ENCODE measurements around the gene GPER1.

Gene GPER1

GRCh38 chr7:1104516-1105179 lies 16.7 kb downstream of the GPER1 start:
- no peak for DNase-seq

- DNase-seq: no peak
Observed at GRCh38 chr7:1105189-1105588, 17.3 kb downstream of the GPER1 start.

GRCh38 chr7:1106063-1106792 lies 18.3 kb downstream of the GPER1 start:
- no peak for DNase-seq

- no peak for DNase-seq
Observed at GRCh38 chr7:1106793-1107421, 19.0 kb downstream of the GPER1 start.

- no peak for DNase-seq
Observed at GRCh38 chr7:1108264-1108920, 20.5 kb downstream of the GPER1 start.

- no peak for DNase-seq
Observed at GRCh38 chr7:1109581-1110310, 21.8 kb downstream of the GPER1 start.

- DNase-seq: no peak
Observed at GRCh38 chr7:1110358-1110757, 22.4 kb downstream of the GPER1 start.

GRCh38 chr7:1111156-1111555 lies 23.2 kb downstream of the GPER1 start:
- DNase-seq: no peak

GRCh38 chr7:1112109-1112508 lies 24.2 kb downstream of the GPER1 start:
- DNase-seq: no peak

- no peak for DNase-seq
Observed at GRCh38 chr7:1112625-1113547, 25.0 kb downstream of the GPER1 start.

GRCh38 chr7:1113548-1113885 lies 25.6 kb downstream of the GPER1 start:
- DNase-seq: no peak

GRCh38 chr7:1114088-1114487 lies 26.2 kb downstream of the GPER1 start:
- DNase-seq: no peak

- DNase-seq: no peak
Observed at GRCh38 chr7:1114505-1114904, 26.6 kb downstream of the GPER1 start.

- DNase-seq: peak; percentile 63
Observed at GRCh38 chr7:1115171-1116045, 27.5 kb downstream of the GPER1 start.

GRCh38 chr7:1116383-1117008 lies 28.6 kb downstream of the GPER1 start:
- peak; percentile 30 for DNase-seq

- peak; percentile 25 for DNase-seq
Observed at GRCh38 chr7:1117321-1117928, 29.5 kb downstream of the GPER1 start.

GRCh38 chr7:1119201-1119600 lies 31.3 kb downstream of the GPER1 start:
- DNase-seq: no peak

- DNase-seq: no peak
Observed at GRCh38 chr7:1120791-1121190, 32.9 kb downstream of the GPER1 start.

GRCh38 chr7:1121476-1121875 lies 33.6 kb downstream of the GPER1 start:
- no peak for DNase-seq
